H1 (cell line): ENCODE results near the gene CUBN. TPM values are rescaled to one million over a fixed set of nuclear protein-coding genes. Genes with fewer than 3 reads are reported as not detected.

Experiments used
- CTCF ChIA-PET: fragments of 300-600 bp; sonication (Branson Sonifier 250); formaldehyde crosslinking; loops from one replicate; lab custom pipeline; 2021; ENCODE audit not compliant: partially characterized antibody; lab: Charles Lee
- POLR2A ChIA-PET: fragments of 300-600 bp; sonication (Branson Sonifier 250); formaldehyde crosslinking; loops from one replicate; lab custom pipeline; 2021; ENCODE audit warnings: inconsistent platforms; ENCODE audit not compliant: partially characterized antibody; lab: Charles Lee
- DNase-seq, 2 experiments: peaks; one replicate each; pipeline versions ENCODE4 v3.0.0 to v3.0.0-alpha.2; 2010 to 2022; ENCODE audit warnings: low spot score in 2 of 2, low read depth in 1 of 2, mixed read lengths in 1 of 2
- FAIRE-seq: peaks from 2 replicates; lab custom pipeline; 2011; peaks lifted over from hg19 to GRCh38; lab: Jason Lieb, UNC
- H2AFZ ChIP-seq: 2 replicates; pipeline ENCODE4 v1.8.1; 2012; ENCODE audit warnings: low read length, inconsistent platforms
- H2AK5ac ChIP-seq: 2 replicates; pipeline ENCODE4 v1.6.1; 2013; ENCODE audit warnings: low read depth, low read length
- H2BK120ac ChIP-seq: replicated peaks from 2 replicates; pipeline ENCODE3; 2013; ENCODE audit warnings: low read depth, low read length, inconsistent platforms
- H2BK12ac ChIP-seq: 2 replicates; pipeline ENCODE4 v1.6.1; 2013; ENCODE audit warnings: low read depth, low read length
- H2BK15ac ChIP-seq: 2 replicates; pipeline ENCODE4 v1.6.1; 2013; ENCODE audit warnings: low read length
- H2BK20ac ChIP-seq: 2 replicates; pipeline ENCODE4 v1.6.1; 2013; ENCODE audit warnings: low read length
- H2BK5ac ChIP-seq: 2 replicates; pipeline ENCODE4 v1.6.1; 2013; ENCODE audit warnings: low read depth, low read length
- H3K14ac ChIP-seq: 2 replicates; pipeline ENCODE4 v1.6.1; 2013; ENCODE audit warnings: inconsistent platforms; ENCODE audit not compliant: insufficient read length
- H3K18ac ChIP-seq: 2 replicates; pipeline ENCODE4 v1.6.1; 2013; ENCODE audit warnings: low read length; ENCODE audit errors: extremely low read depth
- H3K23ac ChIP-seq: 2 replicates; pipeline ENCODE4 v1.6.1; 2013; ENCODE audit warnings: inconsistent platforms; ENCODE audit not compliant: insufficient read length
- H3K23me2 ChIP-seq: 2 replicates; pipeline ENCODE4 v1.6.1; 2013; ENCODE audit warnings: low read depth, low read length
- H3K27ac ChIP-seq: 2 replicates; pipeline ENCODE4 v1.6.1; 2011; ENCODE audit warnings: low read depth, low read length, inconsistent platforms
- H3K27me3 ChIP-seq, 4 experiments: replicated peaks in 1 of 4; 1 replicate in 1 of 4; 2 replicates in 3 of 4; pipeline versions ENCODE4 v1.6.1 to v1.8.1; 2011 to 2013; ENCODE audit warnings: low read length in 3 of 4, mild to moderate bottlenecking in 3 of 4, inconsistent platforms in 2 of 4, mixed read lengths in 2 of 4, moderate library complexity in 1 of 4; ENCODE audit not compliant: control insufficient read depth in 3 of 4, insufficient read depth in 3 of 4; ENCODE audit errors: extremely low read depth in 1 of 4
- H3K36me3 ChIP-seq, 4 experiments: 2 replicates each; pipeline versions ENCODE4 v1.6.1 to v1.8.1; 2011 to 2013; ENCODE audit warnings: mild to moderate bottlenecking in 4 of 4, low read length in 3 of 4, moderate library complexity in 2 of 4, control low read depth in 1 of 4, inconsistent platforms in 1 of 4; ENCODE audit not compliant: insufficient read depth in 4 of 4, control insufficient read depth in 2 of 4
- H3K4ac ChIP-seq: replicated peaks from 2 replicates; pipeline ENCODE3; 2013; ENCODE audit warnings: low read length, low read depth, mixed read lengths, inconsistent platforms; ENCODE audit not compliant: insufficient read length
- H3K4me1 ChIP-seq, 4 experiments: replicated peaks in 1 of 4; 1 replicate in 1 of 4; 2 replicates in 3 of 4; pipeline versions ENCODE4 v1.6.1 to v1.8.1; 2011 to 2013; ENCODE audit warnings: low read length in 3 of 4, inconsistent platforms in 2 of 4, mixed read lengths in 1 of 4; ENCODE audit not compliant: insufficient read depth in 4 of 4, control insufficient read depth in 3 of 4
- H3K4me2 ChIP-seq, 2 experiments: 2 replicates each; pipeline versions ENCODE4 v1.6.1 to v1.8.1; 2011 to 2013; ENCODE audit warnings: low read depth in 2 of 2, low read length in 2 of 2, control low read depth in 1 of 2, inconsistent platforms in 1 of 2, mild to moderate bottlenecking in 1 of 2; ENCODE audit not compliant: insufficient read depth in 1 of 2
- H3K4me3 ChIP-seq, 4 experiments: fragments of 200-600, 300-600 bp in 1 of 4; sonication (generic), shearing (Covaris generic), sonication (Bioruptor Twin) in 1 of 4; 2 replicates each; pipeline versions ENCODE4 v1.5.1 to v1.8.1; 2011 to 2016; ENCODE audit warnings: low read length in 4 of 4, low read depth in 3 of 4, control low read depth in 2 of 4, inconsistent platforms in 2 of 4, mild to moderate bottlenecking in 2 of 4, mixed read lengths in 1 of 4, moderate library complexity in 1 of 4; ENCODE audit not compliant: insufficient read depth in 2 of 4; ENCODE audit errors: extremely low read depth in 1 of 4
- H3K56ac ChIP-seq: replicated peaks from 2 replicates; pipeline ENCODE3; 2013; ENCODE audit warnings: low read depth, mild to moderate bottlenecking, mixed read lengths, low read length, inconsistent platforms; ENCODE audit not compliant: insufficient read length
- H3K79me1 ChIP-seq: 2 replicates; pipeline ENCODE4 v1.6.1; 2013; ENCODE audit warnings: low read depth, low read length, control low read depth
- H3K79me2 ChIP-seq, 2 experiments: 2 replicates each; pipeline versions ENCODE4 v1.6.1 to v1.8.1; 2012 to 2013; ENCODE audit warnings: low read length in 2 of 2, mild to moderate bottlenecking in 2 of 2, inconsistent platforms in 1 of 2; ENCODE audit not compliant: insufficient read depth in 2 of 2, control insufficient read depth in 1 of 2
- H3K9ac ChIP-seq, 4 experiments: replicated peaks in 1 of 4; 1 replicate in 1 of 4; 2 replicates in 3 of 4; pipeline versions ENCODE4 v1.6.1 to v1.8.1; 2011 to 2013; ENCODE audit warnings: low read depth in 3 of 4, low read length in 3 of 4, control low read depth in 2 of 4, mild to moderate bottlenecking in 2 of 4, moderate library complexity in 2 of 4, inconsistent platforms in 1 of 4; ENCODE audit errors: extremely low read depth in 1 of 4
- H3K9me3 ChIP-seq, 2 experiments: 2 replicates each; pipeline versions ENCODE4 v1.6.1 to v1.8.1; 2012 to 2013; ENCODE audit warnings: mild to moderate bottlenecking in 2 of 2, moderate library complexity in 2 of 2, control low read depth in 1 of 2, inconsistent platforms in 1 of 2, low read depth in 1 of 2, low read length in 1 of 2, mixed read lengths in 1 of 2; ENCODE audit not compliant: insufficient read depth in 2 of 2
- H4K20me1 ChIP-seq, 2 experiments: replicated peaks in 1 of 2; 2 replicates each; pipeline versions ENCODE3 to v1.8.1; 2011 to 2013; ENCODE audit warnings: inconsistent platforms in 2 of 2, low read length in 2 of 2, mild to moderate bottlenecking in 1 of 2; ENCODE audit not compliant: insufficient read depth in 2 of 2, control insufficient read depth in 1 of 2
- H4K5ac ChIP-seq: 2 replicates; pipeline ENCODE4 v1.6.1; 2013; ENCODE audit warnings: low read length, low read depth, mixed read lengths, inconsistent platforms; ENCODE audit not compliant: insufficient read length
- H4K8ac ChIP-seq: 2 replicates; pipeline ENCODE4 v1.8.0; 2013; ENCODE audit warnings: mild to moderate bottlenecking, moderate library complexity, low read length, inconsistent platforms; ENCODE audit not compliant: insufficient read depth; ENCODE audit errors: extremely low read depth
- H4K91ac ChIP-seq: replicated peaks from 2 replicates; pipeline ENCODE3; 2013; ENCODE audit warnings: low read length, mixed read lengths, inconsistent platforms; ENCODE audit not compliant: insufficient read length
- ATF3 ChIP-seq: IDR thresholded peaks from 2 replicates; pipeline ENCODE4 v1.6.1; 2011; ENCODE audit warnings: low read depth, mild to moderate bottlenecking, low read length; ENCODE audit not compliant: insufficient read depth
- EZH2 ChIP-seq: fragments of 200-600 bp; sonication (generic); IDR thresholded peaks from 2 replicates; pipeline ENCODE4 v1.7.1; 2012; ENCODE audit warnings: low read depth, mild to moderate bottlenecking, moderate library complexity, low read length, inconsistent platforms; ENCODE audit not compliant: severe bottlenecking
- JUN ChIP-seq: IDR thresholded peaks from 2 replicates; pipeline ENCODE4 v1.6.1; 2011; ENCODE audit warnings: low read depth, mild to moderate bottlenecking, improper control_type of control experiment, low read length
- JUND ChIP-seq: IDR thresholded peaks from 2 replicates; pipeline ENCODE4 v1.6.1; 2011; ENCODE audit warnings: mild to moderate bottlenecking, improper control_type of control experiment, low read length
- POU5F1 ChIP-seq: IDR thresholded peaks from 2 replicates; pipeline ENCODE4 v1.6.1; 2011; ENCODE audit warnings: low read depth, mild to moderate bottlenecking, low read length, moderate library complexity
- WGBS, 2 experiments: shearing (Covaris generic) in 1 of 2; methylation state at CpG; one replicate each; pipeline versions ENCODE4 v1.1.6 to v1.1.7; 2013 to 2015; ENCODE audit warnings: low lambda C conversion rate in 2 of 2, mixed read lengths in 2 of 2, inconsistent platforms in 1 of 2, low coverage in 1 of 2, missing lambda C conversion rate in 1 of 2; ENCODE audit not compliant: insufficient replicate concordance in 2 of 2, insufficient coverage in 1 of 2, insufficient read length in 1 of 2; ENCODE audit errors: extremely low coverage in 1 of 2, missing lambda C conversion rate in 1 of 2; 5-methylcytosine and 5-hydroxymethylcytosine counted together
- polyA plus RNA-seq, 7 experiments: library from polyadenylated mRNA; depleted of rRNA in 3 of 7; stranded (reverse) in 5 of 7; unstranded in 2 of 7; fragments of >200 nt in 5 of 7; fragments of 200-250 nt in 2 of 7; gene quantifications; 1 replicate in 5 of 7; 2 replicates in 1 of 7; 4 replicates in 1 of 7; pipeline versions ENCODE4 v1.2.1 to v1.2.3, GENCODE V29; 2011 to 2013; ENCODE audit warnings: missing spikeins in 2 of 7, mixed read lengths in 2 of 7
- total RNA-seq: library from RNA; stranded (reverse); fragmentation: NEBNext Ultra II Directional; extraction: Animal tissue kit (Norgen Biotek cat#: 25700); gene quantifications from 2 replicates; pipeline ENCODE4 v1.2.1, GENCODE V29; 2021

CUBN gene
- total and polyA plus RNA-seq, 2 of the 8 experiments (the other 6 are each of a cell fraction or from before 2014, with no cell fraction given) = 0.04 to 0.08 TPM

- no peak overlapping the region for H3K18ac ChIP-seq
- H3K4me2 ChIP-seq = no peak overlapping the region
- CTCF ChIA-PET = no interaction called here
- no peak for DNase-seq
- H3K4me1 ChIP-seq = no peaks in the 10 kb centered on the region
- H3K79me2 ChIP-seq = no peaks in the 10 kb centered on the region
- no peak overlapping the region for H2BK20ac ChIP-seq
- no peak overlapping the region for H2AFZ ChIP-seq
- H2BK12ac ChIP-seq = no peak overlapping the region
- no peak overlapping the region for H3K27ac ChIP-seq
- no peak overlapping the region for H3K14ac ChIP-seq
- H4K8ac ChIP-seq = no peak overlapping the region
- POLR2A ChIA-PET = no interaction called here
- H3K4ac ChIP-seq = no peak overlapping the region
- H3K23ac ChIP-seq = no peak overlapping the region
- no peaks in the 10 kb centered on the region for H3K27me3 ChIP-seq
- no peak overlapping the region for H2BK15ac ChIP-seq
- H3K36me3 ChIP-seq = peaks cover 0 to 3% (median 0%) of the 10 kb centered on the region in 4 experiments; a peak in 1 of 8 replicates
- no peak overlapping the region for H4K5ac ChIP-seq
- H3K4me3 ChIP-seq = no peak overlapping the region
- no peak overlapping the region for H4K91ac ChIP-seq
- no peak overlapping the region for H2BK120ac ChIP-seq
- no peak for FAIRE-seq
- no peak overlapping the region for H2AK5ac ChIP-seq
- no peak overlapping the region for H2BK5ac ChIP-seq
- H3K9me3 ChIP-seq = no peaks in the 10 kb centered on the region
- no peaks in the 10 kb centered on the region for H4K20me1 ChIP-seq
- no peak overlapping the region for H3K56ac ChIP-seq
- TF ChIP-seq EZH2 = no peak
- no peak for TF ChIP-seq JUND
- TF ChIP-seq JUN = no peak
- no peak for TF ChIP-seq POU5F1
- TF ChIP-seq ATF3 = no peak
- H3K9ac ChIP-seq = no peak overlapping the region
- H3K23me2 ChIP-seq = no peaks in the 10 kb centered on the region
- WGBS, 2 experiments = 94% methylated on average over 3 of the region's 3 CpGs; no CpG with 5 or more reads in 1 of the 2 experiments
- no peaks in the 10 kb centered on the region for H3K79me1 ChIP-seq
These were observed 17.3 kb upstream of the CUBN start for GRCh38 chr10:17146892-17147291.
